ENCODE data around the gene EDIL3. TPM values are rescaled to one million over a fixed set of nuclear protein-coding genes. Genes with fewer than 3 reads are reported as not detected.

EDIL3 gene
- total RNA-seq, 4 donors from 2014 or later, result 9.6 to 16.0 (median 11.1) TPM

DNA sequence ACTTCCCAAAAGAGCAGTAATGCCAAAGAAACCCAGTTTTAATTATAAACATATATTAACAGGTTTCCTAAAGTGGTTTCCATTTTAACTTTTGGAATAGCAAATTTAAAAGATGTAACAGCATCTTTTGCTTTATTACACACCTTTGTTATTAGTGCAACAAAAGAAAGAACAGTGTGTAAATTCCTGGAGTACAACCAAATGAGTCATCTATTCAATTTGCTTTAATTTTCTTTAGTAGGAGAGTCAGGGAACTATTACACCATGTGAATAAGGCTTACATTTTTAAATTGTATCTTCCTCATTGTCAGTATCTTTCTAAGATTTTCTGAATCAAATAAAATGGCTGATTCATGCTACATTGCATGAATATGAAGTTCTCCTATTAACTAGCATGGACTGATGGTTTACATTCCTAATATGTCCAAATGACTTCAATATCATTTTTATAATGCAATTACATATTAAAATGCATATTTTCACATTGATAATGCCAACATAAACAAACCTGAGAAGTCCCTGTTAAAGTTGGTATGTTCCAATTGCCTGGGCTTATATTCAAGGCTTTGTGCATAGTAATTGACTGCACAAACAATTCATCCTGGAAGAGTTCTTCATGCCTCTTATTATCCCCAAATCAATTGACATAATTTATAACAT is 22.5 kb downstream of the EDIL3 start:
- TF ChIP-seq, protein P1, sequence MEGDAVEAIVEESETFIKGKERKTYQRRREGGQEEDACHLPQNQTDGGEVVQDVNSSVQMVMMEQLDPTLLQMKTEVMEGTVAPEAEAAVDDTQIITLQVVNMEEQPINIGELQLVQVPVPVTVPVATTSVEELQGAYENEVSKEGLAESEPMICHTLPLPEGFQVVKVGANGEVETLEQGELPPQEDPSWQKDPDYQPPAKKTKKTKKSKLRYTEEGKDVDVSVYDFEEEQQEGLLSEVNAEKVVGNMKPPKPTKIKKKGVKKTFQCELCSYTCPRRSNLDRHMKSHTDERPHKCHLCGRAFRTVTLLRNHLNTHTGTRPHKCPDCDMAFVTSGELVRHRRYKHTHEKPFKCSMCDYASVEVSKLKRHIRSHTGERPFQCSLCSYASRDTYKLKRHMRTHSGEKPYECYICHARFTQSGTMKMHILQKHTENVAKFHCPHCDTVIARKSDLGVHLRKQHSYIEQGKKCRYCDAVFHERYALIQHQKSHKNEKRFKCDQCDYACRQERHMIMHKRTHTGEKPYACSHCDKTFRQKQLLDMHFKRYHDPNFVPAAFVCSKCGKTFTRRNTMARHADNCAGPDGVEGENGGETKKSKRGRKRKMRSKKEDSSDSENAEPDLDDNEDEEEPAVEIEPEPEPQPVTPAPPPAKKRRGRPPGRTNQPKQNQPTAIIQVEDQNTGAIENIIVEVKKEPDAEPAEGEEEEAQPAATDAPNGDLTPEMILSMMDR (IDR thresholded peaks at IDR 0.05; ENCODE audit: low read depth), result no peak

DNA sequence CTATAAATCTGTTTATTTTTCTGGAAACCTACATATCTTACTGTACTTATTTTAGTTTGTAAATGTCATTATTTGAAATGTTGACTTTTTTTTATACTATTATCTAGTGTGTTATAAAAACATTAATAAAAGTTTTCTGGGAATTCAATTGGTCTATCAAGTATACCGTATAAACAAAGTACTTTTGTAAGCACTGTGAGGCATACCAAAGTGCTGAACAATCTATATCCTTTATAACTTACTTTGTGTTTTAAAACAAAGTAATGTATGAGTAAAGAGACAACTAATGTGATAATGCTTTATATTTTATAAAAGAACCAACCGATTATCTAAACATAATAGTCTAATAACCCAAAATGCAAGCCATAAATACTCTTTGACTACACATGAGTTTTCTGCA is 23.1 kb downstream of the EDIL3 start:
- TF ChIP-seq, protein P1 (IDR thresholded peaks at IDR 0.05; ENCODE audit: low read depth), result no peak

DNA sequence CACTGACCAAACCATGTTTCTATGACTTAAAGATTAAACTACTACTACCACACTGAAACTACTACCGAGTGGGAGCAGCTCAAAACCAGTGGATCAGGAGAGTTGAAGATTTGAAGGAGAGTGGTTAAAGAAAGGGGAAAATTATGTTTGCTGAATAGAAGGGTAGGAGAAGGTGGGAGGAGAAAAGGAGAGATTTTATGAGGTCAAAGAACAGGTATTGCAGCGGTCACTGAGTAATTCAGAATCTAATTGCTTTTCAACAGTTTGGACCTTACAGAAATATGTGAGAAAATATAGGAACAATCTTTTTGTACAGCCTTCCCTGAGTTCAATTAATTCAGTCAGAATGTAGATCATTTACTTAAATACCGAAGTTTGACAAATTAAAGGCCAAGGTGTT is 24.6 kb downstream of the EDIL3 start:
- TF ChIP-seq, protein P1 (IDR thresholded peaks at IDR 0.05; ENCODE audit: low read depth), result no peak

DNA sequence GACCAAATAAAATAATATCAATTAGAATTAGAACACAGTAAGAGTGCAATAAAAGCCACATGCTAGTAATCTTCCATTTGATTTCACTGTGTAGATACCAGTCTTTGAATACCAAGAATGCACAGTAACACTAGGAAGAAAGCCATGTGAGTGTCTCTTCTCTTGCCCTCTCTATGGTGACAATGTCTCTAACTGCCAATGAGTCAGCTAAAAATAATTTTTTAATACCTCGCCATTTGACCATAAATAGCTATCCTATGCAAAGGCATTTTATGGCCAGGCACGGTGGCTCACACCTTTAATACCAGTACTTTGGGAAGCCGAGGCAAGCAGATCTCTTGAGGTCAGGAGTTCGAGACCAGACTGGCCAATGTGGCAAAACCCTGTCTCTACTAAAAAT is 30.6 kb downstream of the EDIL3 start:
- TF ChIP-seq, protein P1 (IDR thresholded peaks at IDR 0.05; ENCODE audit: low read depth), result no peak

DNA sequence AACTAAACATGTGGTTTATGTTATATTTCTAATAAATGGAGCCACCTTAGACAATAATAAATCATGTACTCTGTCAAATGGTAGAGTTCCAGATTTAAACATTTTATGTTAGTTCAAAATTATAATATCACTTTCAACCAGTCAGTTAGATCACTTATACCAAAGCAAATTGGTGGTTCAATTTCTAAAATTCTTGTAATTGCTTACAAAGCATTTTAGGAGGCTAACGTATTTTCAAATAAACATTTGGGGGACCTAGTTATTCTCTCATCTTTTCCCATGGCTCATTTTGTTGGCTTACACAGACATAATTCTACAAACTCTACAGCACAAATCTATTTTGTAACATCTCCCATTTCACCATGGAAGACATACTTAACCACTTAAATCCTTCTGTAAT is 39.9 kb downstream of the EDIL3 start:
- TF ChIP-seq, protein P1 (IDR thresholded peaks at IDR 0.05; ENCODE audit: low read depth), result no peak

DNA sequence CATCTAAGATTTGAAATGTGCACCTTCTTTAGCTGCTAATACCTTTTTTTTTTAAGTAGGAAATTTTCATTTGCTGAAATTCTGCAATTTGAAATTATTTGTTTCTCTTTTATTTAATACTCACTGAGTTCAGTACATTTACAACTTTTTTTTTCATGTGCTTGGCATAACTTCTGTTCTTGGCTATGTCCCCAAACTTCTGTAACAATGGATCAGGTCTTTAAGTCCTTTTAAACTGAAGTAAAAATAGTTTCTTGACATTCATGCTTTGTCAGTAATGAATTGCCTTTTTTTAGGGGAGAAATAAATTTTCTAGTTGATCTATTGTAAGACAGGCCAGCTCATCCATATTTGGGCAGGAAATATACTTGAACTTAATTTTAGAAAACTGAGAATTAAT is 41.5 kb downstream of the EDIL3 start:
- TF ChIP-seq, protein P1 (IDR thresholded peaks at IDR 0.05; ENCODE audit: low read depth), result no peak

DNA sequence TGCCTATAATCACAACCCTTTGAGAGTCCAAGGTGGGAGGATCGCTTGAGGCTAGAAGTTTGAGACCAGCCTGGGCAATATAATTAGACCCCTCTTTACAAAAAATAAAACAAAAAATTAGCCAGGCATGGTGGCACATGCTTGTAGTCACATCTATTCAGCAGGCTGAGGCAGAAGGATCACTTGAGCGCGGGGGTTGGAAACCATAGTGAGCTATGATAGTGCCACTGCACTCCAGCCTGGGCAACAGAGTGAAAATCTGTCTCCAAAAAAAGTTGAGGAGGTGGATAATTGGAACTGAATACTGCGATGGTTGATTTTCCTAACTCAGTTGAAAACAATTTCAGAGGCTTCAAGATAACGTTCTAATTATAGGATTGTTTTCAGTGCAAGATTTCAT is 52.6 kb downstream of the EDIL3 start:
- TF ChIP-seq, protein P1 (IDR thresholded peaks at IDR 0.05; ENCODE audit: low read depth), result no peak

Measured in subcutaneous adipose tissue (tissue), 4 donors.